ENCODE results near the gene MGAT4D.
"Not testable (repeated sequence)": the region's sequence is repeated elsewhere in the genome, so short reads cannot be mapped to it uniquely, and the experiment has no call there.

MGAT4D gene

DNA sequence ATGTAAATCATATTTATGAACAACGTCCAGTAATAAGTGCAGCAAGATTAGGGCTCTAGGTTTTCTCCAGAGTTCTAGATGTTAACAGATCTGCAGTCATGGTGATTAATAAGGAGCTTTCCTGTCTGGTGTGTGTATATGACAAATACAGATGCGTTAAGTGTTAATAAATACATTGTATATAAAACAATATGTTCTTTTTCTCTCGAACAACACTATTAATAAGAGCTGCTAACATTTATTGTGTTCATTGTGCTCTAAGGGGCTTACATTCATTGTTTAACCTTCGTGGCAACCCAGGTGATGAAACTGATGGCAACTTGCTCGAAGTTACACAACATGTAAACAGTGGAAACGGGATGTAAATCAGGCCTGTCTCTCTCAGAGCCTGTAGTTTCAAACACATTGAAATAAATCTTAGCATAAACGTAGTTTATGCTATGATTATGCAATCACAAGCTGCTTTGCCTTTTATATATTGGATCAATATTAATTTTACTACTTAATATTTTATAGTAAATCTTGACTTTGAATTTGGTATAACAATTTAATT is 70.1 kb downstream of the MGAT4D start:
- peak; percentile 24 to 31 for DNase-seq

DNA sequence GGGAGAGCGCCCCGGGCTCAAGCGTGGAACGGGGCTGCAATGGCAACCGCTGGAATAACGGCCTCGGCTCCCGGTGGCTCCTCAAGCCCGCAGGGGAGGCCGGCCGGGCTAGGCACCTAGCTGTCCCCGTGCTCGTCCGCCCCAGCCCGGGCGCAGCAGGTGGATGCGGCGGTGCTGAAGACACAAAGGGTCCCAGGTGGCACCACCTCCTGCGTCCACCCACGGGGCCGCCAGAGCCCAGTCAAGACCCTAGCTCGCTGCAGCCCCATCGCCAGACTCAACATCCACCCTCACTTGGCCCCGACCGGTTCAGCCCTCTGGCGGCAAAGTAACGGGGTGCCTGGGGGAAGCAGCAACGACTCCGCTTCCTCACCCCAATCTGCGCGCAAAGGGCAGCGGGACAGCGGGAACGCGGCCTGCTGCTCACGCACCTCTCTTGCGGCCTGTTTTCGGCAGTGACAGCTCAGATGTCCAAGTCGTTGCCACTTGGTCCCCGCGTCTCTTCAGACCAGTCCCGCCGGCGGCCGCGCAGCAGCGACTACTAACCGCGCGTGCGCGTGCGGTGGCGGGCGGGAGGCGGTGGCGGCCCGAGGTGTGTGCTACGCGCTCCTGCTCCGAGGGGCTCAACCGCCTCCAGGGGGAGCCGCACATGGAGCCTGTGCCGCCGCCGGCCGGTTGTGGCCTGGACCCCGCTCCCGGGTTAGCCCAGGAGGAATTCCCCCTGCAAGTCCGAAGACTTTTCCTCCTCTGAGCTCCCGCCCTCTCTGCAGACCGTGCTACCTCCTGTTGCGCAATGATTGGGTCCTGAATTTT is 70.8 kb downstream of the MGAT4D start, which contains the start of gene CLGN:
Gene CLGN (minus strand): TSS at position 543 of the 813 bp plus-strand sequence. CDS start 14,570 bp downstream, outside the sequence.
- DNase-seq: peak; percentile 32 to 36

DNA sequence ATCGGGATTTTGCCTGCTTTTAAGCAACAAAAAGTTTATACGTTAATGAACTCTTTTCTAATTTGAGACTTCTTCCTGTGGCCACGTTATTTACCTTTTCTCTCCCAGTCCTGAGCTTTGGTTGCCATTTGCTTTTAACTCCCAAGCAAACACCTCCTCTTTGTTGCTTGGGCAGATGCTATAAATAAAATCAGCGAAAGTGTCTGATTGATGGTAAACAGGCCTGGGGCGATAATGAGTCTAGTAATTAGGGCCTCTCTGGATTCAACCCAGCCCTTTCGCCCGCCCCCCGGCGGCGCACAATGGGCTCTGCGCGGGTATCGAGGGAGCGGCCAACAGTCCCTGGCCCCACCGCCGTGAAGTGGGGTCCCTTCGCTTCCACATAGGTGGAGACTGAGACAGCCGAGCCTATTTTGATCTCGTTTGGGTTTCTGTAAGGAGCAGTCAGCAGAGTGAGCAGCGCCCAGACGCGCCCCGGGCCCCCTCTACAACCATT is 71.4 kb downstream of the MGAT4D start:
- peak; percentile 1 to 6 for DNase-seq

DNA sequence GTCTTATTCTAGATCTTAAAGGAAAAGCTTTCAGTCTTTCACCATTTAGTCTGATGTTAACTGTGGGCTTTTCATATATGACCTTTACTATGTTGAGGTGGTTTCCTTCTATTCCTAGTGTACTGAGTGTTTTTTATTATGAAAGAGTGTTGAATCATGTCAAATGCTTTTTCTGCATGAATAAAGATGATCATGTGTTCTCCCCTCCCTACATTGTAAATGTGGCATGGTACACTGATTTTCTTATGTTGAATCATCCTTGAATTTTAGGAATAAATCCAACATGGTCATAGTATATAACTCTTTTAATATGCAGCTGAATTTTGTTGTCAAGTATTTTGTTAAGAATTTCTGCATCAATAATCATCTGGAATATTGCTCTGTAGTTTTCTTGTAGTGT is 75.0 kb downstream of the MGAT4D start:
- DNase-seq: no peak

DNA sequence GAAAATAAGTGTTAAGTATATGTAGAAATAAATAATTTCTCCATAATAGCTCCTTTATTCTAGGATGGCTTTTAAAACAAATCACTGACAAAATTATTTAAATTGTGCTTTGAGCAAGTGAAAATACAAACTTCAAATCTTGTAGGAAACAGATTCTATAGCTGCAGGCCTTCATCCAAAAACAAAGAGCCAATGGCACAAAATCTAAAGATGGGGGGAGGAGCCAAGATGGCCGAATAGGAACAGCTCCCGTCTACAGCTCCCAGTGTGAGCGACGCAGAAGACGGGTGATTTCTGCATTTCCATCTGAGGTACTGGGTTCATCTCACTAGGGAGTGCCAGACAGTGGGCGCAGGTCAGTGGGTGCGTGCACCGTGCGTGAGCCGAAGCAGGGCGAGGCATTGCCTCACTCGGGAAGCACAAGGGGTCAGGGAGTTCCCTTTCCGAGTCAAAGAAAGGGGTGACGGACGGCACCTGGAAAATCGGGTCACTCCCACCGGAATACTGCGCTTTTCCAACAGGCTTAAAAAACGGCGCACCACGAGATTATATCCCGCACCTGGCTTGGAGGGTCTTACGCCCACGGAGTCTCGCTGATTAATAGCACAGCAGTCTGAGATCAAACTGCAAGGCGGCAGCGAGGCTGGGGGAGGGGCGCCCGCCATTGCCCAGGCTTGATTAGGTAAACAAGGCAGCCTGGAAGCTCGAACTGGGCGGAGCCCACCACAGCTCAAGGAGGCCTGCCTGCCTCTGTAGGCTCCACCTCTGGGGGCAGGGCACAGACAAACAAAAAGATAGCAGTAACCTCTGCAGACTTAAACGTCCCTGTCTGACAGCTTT is 84.7 kb downstream of the MGAT4D start:
- DNase-seq: not testable (repeated sequence)

DNA sequence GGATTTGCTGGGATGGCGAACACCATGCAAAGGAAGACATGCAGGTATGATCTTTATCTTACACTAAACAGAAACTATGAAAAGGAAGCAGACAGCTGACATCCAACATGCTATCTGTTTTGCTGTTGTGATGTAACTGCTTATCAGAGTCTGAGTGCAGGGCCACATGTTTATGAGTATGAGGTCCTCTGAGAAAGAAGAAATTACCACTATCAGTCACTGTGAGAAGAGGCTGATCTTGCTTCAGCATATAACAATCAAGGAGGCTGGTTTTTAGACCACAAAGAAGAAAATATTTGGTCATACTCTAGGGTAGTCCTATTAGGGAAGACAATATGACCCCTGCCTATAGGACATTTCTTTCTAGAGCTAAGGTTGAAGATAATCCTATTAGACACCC is 89.1 kb downstream of the MGAT4D start:
- no peak for DNase-seq

DNA sequence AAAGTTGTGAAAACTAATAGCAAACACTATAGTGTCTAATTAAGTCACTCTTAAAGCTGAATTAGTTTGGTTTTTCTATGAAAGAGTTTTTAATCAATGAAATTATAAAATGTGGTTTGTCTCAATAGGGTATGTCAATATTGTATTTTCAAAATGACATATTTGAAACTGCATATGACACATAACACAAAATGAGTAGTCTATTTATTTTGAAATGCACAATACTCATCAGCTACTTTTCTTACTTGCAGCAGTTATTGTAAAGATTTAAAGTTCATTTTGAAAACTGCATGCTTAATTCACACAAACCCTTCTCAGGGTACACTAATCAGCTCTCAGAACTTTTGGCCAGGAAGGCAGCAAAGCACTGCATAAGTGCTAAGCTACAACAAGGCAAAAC is 91.8 kb downstream of the MGAT4D start:
- no peak for DNase-seq

DNA sequence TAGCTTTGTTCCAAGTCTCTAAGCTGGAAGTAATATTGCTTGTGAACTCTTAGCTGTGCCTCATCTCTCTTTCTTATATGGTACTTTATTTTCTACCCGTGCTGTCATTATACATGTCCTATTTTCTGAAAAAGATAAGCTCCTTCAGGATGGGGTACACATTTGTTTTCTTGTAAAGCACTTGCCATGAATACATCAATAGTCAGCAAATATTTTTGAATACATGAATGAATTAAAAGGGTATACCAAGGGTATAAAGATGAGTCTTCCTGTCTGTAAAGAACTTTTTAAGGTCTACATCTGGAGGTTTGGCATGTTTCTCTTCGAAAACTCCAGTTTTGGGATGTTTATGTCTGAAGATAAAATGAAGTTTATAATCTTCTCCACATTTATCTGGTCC is 98.0 kb downstream of the MGAT4D start:
- DNase-seq: no peak

DNA sequence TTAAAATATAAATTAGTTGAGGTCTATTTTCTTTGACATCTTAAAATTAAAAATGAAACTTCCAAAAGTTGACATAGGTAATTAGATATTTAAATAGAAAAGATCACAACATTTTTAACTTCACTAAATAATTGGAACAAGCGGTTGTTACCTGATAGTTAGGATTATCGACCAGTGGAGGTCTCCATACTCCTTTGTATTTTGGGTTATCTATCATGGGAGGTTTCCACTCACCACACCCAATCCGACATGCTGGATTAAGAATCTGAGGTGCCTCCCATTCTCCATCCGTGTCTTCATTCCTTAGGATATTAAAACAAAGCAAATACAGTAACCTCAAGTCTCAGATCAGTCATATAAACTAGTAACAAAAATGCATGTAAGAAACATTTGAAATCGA is 102.4 kb downstream of the MGAT4D start:
- DNase-seq: no peak
